Duodenal mucosa (tissue), 2 donors: Measurements from ENCODE around the gene TRMT1L.

Experiments used
- H3K27ac ChIP-seq: one replicate; pipeline ENCODE4 v1.7.0; 2013; ENCODE audit warnings: low read depth, low read length
- H3K27me3 ChIP-seq, 2 donors: one replicate each; pipeline ENCODE4 v1.7.0; 2013; ENCODE audit warnings: low read length in 2 of 2, control low read depth in 1 of 2; ENCODE audit not compliant: insufficient read depth in 2 of 2, control insufficient read depth in 1 of 2
- H3K36me3 ChIP-seq, 2 donors: one replicate each; pipeline ENCODE4 v1.7.0; 2013; ENCODE audit warnings: low read length in 2 of 2, control low read depth in 1 of 2; ENCODE audit not compliant: insufficient read depth in 2 of 2, control insufficient read depth in 1 of 2
- H3K4me1 ChIP-seq, 2 donors: one replicate each; pipeline ENCODE4 v1.7.0; 2013; ENCODE audit warnings: low read length in 2 of 2, control low read depth in 1 of 2; ENCODE audit not compliant: insufficient read depth in 2 of 2, control insufficient read depth in 1 of 2
- H3K4me3 ChIP-seq, 2 donors: one replicate each; pipeline ENCODE4 v1.7.0; 2013; ENCODE audit warnings: low read length in 2 of 2, low read depth in 1 of 2
- H3K9ac ChIP-seq, 2 donors: one replicate each; pipeline ENCODE4 v1.7.0; 2013; ENCODE audit warnings: low read length in 2 of 2, low read depth in 1 of 2
- H3K9me3 ChIP-seq, 2 donors: one replicate each; pipeline ENCODE4 v1.7.0; 2013; ENCODE audit warnings: low read length in 2 of 2, control low read depth in 1 of 2; ENCODE audit not compliant: control insufficient read depth in 1 of 2

Gene TRMT1L

DNA sequence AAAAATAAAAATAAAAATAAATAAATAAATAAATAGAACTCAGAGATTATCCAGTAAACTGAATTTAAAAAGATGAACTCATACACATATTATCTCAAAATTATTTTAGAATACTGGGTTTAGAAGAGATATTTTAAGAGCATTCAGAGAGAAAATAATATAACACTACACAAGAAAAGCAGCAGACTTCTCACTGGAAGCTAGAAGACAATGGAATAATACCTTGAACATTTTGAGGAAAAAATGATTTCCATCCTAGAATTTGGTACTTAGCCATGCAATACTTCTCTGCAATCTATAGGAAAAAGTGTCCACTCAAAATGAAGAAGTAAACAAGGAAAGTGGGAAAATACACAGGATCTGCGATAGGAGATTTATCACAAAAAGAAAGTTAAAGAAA, 24.2 kb downstream of the TRMT1L start:
- Histone ChIP-seq H3K36me3 (peaks cover 6 to 42% of the 10 kb centered on the region in 2 donors), H3K9me3 (peaks cover 0 to 4% of the 10 kb centered on the region in 2 donors)

DNA sequence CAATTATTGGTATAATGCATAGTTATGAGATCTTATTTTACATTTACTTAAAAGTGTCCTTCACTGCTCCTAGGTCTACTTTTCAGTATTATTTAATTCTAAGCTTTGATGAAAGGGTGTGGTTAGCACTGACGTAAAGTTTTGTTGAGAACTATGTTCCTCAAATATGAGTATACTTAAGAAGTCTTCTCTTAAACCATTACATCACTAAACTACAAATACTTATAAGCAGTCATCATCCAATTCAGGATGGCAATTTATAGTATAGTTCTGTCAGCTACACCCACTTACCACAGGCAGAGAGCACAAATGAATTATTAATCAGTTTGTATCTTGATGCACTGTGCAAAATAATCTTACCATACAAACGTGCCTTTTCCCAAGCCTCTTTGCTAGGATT, 27.0 kb downstream of the TRMT1L start:
- Histone ChIP-seq H3K36me3 (peaks cover 14 to 45% of the 10 kb centered on the region in 2 donors), H3K9me3 (peaks cover 0 to 4% of the 10 kb centered on the region in 2 donors), H3K27me3 (no peaks in the 10 kb centered on the region), H3K27ac (no peak overlapping the region), H3K4me3 (no peak overlapping the region), H3K9ac (no peak overlapping the region), H3K4me1 (no peaks in the 10 kb centered on the region)

More for the DNA sequence above, 24.2 kb downstream of the TRMT1L start:
- no peak overlapping the region for H3K9ac ChIP-seq
- H3K27ac ChIP-seq: no peak overlapping the region
- H3K4me1 ChIP-seq: no peaks in the 10 kb centered on the region
- H3K27me3 ChIP-seq: no peaks in the 10 kb centered on the region
- H3K4me3 ChIP-seq: no peak overlapping the region

DNA sequence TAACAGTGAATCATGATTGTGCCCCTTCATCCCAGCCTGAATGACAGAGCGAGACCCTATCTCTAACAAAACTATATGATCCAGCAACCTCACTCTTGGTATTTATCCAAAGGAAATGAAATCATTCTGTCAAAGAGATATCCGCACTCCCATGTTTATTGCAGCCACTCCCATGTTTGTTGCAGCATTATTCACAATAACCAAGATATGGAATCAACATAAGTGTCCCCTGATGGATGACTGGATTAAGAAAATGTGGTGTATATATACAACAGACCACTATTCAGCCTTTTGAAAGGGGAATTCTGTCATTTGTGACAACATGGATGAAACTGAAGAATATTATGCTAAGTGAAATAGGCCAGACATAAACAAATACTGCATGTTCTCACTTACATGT, 44.4 kb downstream of the TRMT1L start:
- no peak overlapping the region for H3K27ac ChIP-seq
- no peak overlapping the region for H3K4me3 ChIP-seq

DNA sequence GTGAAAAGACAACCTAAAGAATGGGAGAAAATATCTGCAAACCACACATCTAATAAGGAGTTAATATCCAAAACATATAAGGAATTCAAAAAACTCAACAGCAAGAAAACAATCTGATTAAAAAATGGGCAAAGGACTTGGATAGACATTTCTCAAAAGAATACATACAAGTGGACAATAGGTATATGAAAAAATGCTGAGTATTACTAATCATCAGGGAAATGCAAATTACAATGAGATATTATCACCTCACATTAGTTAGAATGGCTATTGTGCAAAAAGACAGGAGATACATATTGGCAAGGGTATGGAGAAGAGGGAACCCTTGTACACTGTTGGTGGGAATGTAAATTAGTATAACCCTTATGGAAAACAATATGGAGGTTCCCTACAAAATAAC, 44.9 kb downstream of the TRMT1L start:
- H3K36me3 ChIP-seq: peaks cover 0 to 1% of the 10 kb centered on the region in 2 donors
- H3K4me3 ChIP-seq: no peak overlapping the region
- no peak overlapping the region for H3K27ac ChIP-seq
- H3K9ac ChIP-seq: no peak overlapping the region
- H3K9me3 ChIP-seq: peaks cover 9% of the 10 kb centered on the region in 2 donors
- no peaks in the 10 kb centered on the region for H3K4me1 ChIP-seq
- H3K27me3 ChIP-seq: no peaks in the 10 kb centered on the region

More for the DNA sequence above, 44.4 kb downstream of the TRMT1L start:
- Histone ChIP-seq H3K9ac (no peak overlapping the region), H3K4me1 (no peaks in the 10 kb centered on the region), H3K9me3 (peaks cover 9% of the 10 kb centered on the region in 2 donors), H3K27me3 (no peaks in the 10 kb centered on the region), H3K36me3 (peaks cover 0 to 6% of the 10 kb centered on the region in 2 donors)

DNA sequence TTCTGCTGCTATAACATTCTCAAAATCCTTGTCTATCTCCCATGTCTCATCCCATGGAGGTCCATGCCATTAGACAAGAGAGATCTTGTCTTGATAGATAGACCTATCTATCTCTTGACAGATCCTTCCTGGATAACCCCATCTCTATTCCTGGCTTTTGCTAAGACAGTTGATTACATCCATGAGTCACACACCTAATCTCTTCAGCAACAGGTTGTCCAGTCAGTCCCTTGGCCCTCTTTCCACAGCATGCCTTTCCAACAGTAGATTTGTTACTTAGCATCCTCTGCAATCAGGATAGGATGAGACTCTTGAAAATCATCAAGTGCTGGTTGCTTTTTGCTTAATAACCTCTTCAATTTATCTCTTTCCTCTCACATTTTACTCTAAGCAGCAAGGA, 46.6 kb downstream of the TRMT1L start:
- no peaks in the 10 kb centered on the region for H3K27me3 ChIP-seq
- no peak overlapping the region for H3K4me3 ChIP-seq
- no peaks in the 10 kb centered on the region for H3K36me3 ChIP-seq
- no peaks in the 10 kb centered on the region for H3K4me1 ChIP-seq
- H3K27ac ChIP-seq: no peak overlapping the region
- peaks cover 9% of the 10 kb centered on the region in 2 donors for H3K9me3 ChIP-seq
- H3K9ac ChIP-seq: no peak overlapping the region

DNA sequence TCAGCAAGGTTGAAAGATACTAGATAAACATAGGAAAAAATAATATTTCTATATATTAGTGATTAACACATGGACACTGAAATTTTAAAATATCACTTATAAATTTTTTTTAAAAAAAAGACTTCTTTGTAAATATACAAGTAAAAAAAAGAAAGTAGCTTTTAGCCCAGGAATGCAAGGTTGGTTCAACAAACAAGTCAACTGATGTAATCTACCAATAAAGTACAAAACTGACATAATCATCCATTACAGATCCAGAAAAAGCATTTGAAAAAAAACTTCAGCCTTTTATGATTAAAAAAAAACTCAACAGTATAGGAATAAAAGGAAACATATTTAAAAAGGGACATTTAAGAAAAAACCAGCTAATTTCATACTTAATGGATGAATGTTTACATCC, 48.4 kb downstream of the TRMT1L start:
- no peak overlapping the region for H3K4me3 ChIP-seq
- H3K4me1 ChIP-seq: no peaks in the 10 kb centered on the region
- H3K9me3 ChIP-seq: peaks cover 9% of the 10 kb centered on the region in 2 donors
- no peak overlapping the region for H3K27ac ChIP-seq
- no peaks in the 10 kb centered on the region for H3K27me3 ChIP-seq
- H3K36me3 ChIP-seq: no peaks in the 10 kb centered on the region
- H3K9ac ChIP-seq: no peak overlapping the region

DNA sequence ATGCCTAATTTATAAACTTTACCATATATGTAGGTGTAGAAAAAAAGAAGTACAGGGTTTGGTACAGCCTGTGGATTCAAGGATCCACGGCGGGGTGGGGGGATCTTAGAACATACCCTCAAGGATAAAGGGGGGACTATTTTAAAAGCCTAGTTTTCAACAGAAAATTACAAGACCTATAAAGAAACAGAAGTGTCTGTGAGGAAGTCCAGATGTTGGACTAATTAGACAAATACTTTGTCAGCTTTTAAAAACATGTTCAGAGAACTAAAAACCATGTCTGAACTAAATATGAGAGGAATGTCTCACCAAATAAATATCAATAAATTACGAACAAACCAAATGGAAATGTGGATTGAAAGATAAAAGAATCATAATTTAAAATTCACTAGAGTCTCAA, 51.6 kb downstream of the TRMT1L start:
- H3K36me3 ChIP-seq: no peaks in the 10 kb centered on the region
- H3K9me3 ChIP-seq: peaks cover 9% of the 10 kb centered on the region in 2 donors
- no peaks in the 10 kb centered on the region for H3K27me3 ChIP-seq
- H3K4me3 ChIP-seq: no peak overlapping the region
- no peaks in the 10 kb centered on the region for H3K4me1 ChIP-seq
- H3K27ac ChIP-seq: no peak overlapping the region
- no peak overlapping the region for H3K9ac ChIP-seq

DNA sequence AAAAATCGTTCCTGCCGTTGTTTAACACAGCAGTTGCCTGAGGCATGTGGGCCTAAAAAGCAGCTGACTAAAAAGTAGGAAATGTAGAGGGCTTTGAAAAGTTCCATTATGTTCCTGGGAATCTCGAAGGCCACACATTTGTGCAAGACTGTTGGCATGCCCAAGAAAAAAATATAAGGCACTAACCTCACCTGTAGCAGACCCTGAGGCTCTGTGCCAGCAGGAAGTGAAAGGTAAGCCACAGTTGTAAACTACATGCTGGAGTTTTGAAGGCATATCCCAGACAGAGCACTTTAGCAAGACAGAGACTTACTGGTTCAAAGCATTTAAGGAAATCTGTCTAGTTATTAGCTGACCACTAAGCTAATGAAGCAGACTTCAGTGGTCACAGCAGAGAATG, 52.7 kb downstream of the TRMT1L start:
- no peaks in the 10 kb centered on the region for H3K36me3 ChIP-seq
- peaks cover 8 to 9% of the 10 kb centered on the region in 2 donors for H3K9me3 ChIP-seq
- H3K4me1 ChIP-seq: no peaks in the 10 kb centered on the region
- no peaks in the 10 kb centered on the region for H3K27me3 ChIP-seq
- no peak overlapping the region for H3K9ac ChIP-seq
- no peak overlapping the region for H3K4me3 ChIP-seq
- H3K27ac ChIP-seq: no peak overlapping the region

DNA sequence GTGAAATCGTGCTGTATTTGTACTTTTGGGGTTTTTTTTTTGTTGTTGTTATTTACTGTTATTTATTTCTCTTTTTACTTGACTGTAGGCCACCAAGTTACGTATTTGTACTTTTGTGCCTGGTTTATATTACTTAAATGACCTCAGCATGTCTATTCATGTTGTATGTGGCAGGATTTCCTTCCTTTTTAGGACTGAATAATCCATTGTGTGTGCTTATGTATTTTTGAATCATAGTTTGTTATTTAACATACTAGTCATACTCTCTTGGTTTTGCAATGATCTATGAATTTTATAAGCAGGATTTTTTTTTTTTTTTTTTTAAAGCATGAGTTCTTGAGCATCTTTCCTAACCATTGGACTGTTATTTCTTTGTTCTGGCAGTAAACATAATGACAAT, 60.2 kb downstream of the TRMT1L start:
- Histone ChIP-seq H3K27me3 (no peaks in the 10 kb centered on the region), H3K4me3 (no peak overlapping the region), H3K9ac (no peak overlapping the region), H3K9me3 (no peaks in the 10 kb centered on the region), H3K4me1 (no peaks in the 10 kb centered on the region), H3K27ac (no peak overlapping the region), H3K36me3 (peaks cover 16 to 20% of the 10 kb centered on the region in 2 donors)

DNA sequence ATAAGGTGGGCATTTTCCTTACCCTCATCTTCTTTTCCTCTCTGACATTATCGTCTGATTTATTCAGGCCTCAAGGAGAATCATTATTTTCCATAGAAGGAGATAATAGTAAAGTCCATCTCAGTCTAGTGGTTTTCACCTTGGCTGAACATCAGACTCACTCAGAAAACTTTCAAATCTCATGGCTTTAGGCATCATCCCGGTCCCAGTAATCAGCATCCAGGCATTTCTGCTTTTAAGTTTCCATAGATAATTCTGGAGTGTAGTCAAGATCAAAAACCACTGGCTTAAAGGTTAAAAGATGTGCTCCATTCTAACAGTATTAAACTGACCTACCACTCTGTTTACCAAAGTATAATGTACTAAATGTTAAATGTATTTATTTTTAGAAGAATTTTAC, 62.0 kb downstream of the TRMT1L start:
- Histone ChIP-seq H3K27ac (no peak overlapping the region), H3K9me3 (no peaks in the 10 kb centered on the region), H3K9ac (no peak overlapping the region), H3K4me1 (no peaks in the 10 kb centered on the region), H3K27me3 (no peaks in the 10 kb centered on the region), H3K36me3 (peaks cover 16 to 20% of the 10 kb centered on the region in 2 donors), H3K4me3 (no peak overlapping the region)

DNA sequence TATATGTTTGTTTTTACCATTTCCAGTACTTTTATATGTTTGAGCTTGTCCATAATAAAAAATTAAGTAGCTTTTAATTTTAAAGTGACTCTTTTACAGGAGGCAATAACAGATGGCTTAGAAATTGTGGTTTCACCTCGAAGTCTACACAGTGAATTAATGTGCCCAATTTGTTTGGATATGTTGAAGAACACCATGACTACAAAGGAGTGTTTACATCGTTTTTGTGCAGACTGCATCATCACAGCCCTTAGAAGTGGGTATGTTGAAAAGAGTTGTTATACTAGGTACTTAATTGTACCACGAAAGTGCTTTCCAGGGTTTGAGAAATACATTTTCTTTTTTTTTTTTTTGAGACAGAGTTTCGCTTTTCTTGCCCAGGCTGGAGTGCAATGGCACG, 65.3 kb downstream of the TRMT1L start:
- H3K4me3 ChIP-seq: no peak overlapping the region
- H3K4me1 ChIP-seq: no peaks in the 10 kb centered on the region
- H3K27ac ChIP-seq: no peak overlapping the region
- H3K9me3 ChIP-seq: no peaks in the 10 kb centered on the region
- H3K36me3 ChIP-seq: peaks cover 14 to 24% of the 10 kb centered on the region in 2 donors
- H3K27me3 ChIP-seq: no peaks in the 10 kb centered on the region
- no peak overlapping the region for H3K9ac ChIP-seq
